PC-9 (cell line): ENCODE results near the gene DLG1.

Experiments used
- EZH2 ChIP-seq: fragments of 200-600 bp; sonication (generic); IDR thresholded peaks from 2 replicates; pipeline ENCODE4 v1.8.0; 2017; ENCODE audit warnings: antibody characterized with exemption, low read depth
- TF ChIP-seq, protein P1 (sequence below): fragments of 200-600 bp; sonication (generic); conservative IDR thresholded peaks from 2 replicates; pipeline ENCODE4 v1.6.1; 2017; ENCODE audit warnings: mixed run types, antibody characterized with exemption, mild to moderate bottlenecking, moderate library complexity

- TF ChIP-seq, protein P1, sequence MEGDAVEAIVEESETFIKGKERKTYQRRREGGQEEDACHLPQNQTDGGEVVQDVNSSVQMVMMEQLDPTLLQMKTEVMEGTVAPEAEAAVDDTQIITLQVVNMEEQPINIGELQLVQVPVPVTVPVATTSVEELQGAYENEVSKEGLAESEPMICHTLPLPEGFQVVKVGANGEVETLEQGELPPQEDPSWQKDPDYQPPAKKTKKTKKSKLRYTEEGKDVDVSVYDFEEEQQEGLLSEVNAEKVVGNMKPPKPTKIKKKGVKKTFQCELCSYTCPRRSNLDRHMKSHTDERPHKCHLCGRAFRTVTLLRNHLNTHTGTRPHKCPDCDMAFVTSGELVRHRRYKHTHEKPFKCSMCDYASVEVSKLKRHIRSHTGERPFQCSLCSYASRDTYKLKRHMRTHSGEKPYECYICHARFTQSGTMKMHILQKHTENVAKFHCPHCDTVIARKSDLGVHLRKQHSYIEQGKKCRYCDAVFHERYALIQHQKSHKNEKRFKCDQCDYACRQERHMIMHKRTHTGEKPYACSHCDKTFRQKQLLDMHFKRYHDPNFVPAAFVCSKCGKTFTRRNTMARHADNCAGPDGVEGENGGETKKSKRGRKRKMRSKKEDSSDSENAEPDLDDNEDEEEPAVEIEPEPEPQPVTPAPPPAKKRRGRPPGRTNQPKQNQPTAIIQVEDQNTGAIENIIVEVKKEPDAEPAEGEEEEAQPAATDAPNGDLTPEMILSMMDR, result peak; percentile 94
- no peak for TF ChIP-seq EZH2
Measured at GRCh38 chr3:197256836-197257444, 41.5 kb downstream of the DLG1 start.
